PC-9 (cell line): ENCODE measurements around the gene CELF2.

ENCODE experiments used
- CTCF ChIP-seq: fragments of 200-600 bp; sonication (generic); conservative IDR thresholded peaks from 2 replicates; pipeline ENCODE4 v1.6.1; 2017; ENCODE audit warnings: mixed run types, antibody characterized with exemption, mild to moderate bottlenecking, moderate library complexity
- EZH2 ChIP-seq: fragments of 200-600 bp; sonication (generic); IDR thresholded peaks from 2 replicates; pipeline ENCODE4 v1.8.0; 2017; ENCODE audit warnings: antibody characterized with exemption, low read depth

- TF ChIP-seq CTCF = no peak
- no peak for TF ChIP-seq EZH2
These were observed 195.5 kb downstream of the CELF2 start for GRCh38 chr10:11213137-11213536.
